HepG2 (cell line): ENCODE results near the gene SNX30. TPM values are rescaled to one million over a fixed set of nuclear protein-coding genes. Genes with fewer than 3 reads are reported as not detected.

Experiments used
- DR1 ChIP-seq: sonication (generic); formaldehyde crosslinking; IDR thresholded peaks from 2 replicates; pipeline ENCODE4 v1.8.0; 2021; ENCODE audit warnings: mild to moderate bottlenecking, missing genetic modification reagents, inconsistent platforms
- FOXO4 ChIP-seq: sonication (generic); formaldehyde crosslinking; conservative IDR thresholded peaks from 2 replicates; pipeline ENCODE4 v1.8.1; 2023; ENCODE audit warnings: missing genetic modification reagents
- GTF3A ChIP-seq: sonication (generic); formaldehyde crosslinking; conservative IDR thresholded peaks from 2 replicates; pipeline ENCODE4 v1.4.0; 2020; ENCODE audit warnings: mild to moderate bottlenecking, missing genetic modification reagents
- HNF1B ChIP-seq: sonication (generic); formaldehyde crosslinking; IDR thresholded peaks from 2 replicates; pipeline ENCODE4 v1.5.1; 2020; ENCODE audit warnings: mild to moderate bottlenecking, moderate library complexity, missing genetic modification reagents
- IRF9 ChIP-seq: sonication (generic); formaldehyde crosslinking; IDR thresholded peaks from 2 replicates; pipeline ENCODE4 v1.8.0; 2022; ENCODE audit warnings: missing genetic modification reagents, mild to moderate bottlenecking, borderline replicate concordance
- JDP2 ChIP-seq: sonication (generic); formaldehyde crosslinking; IDR thresholded peaks from 2 replicates; pipeline ENCODE4 v1.8.1; 2022; ENCODE audit warnings: missing genetic modification reagents, borderline replicate concordance
- KLF9 ChIP-seq: IDR thresholded peaks from 2 replicates; pipeline ENCODE4 v1.6.1; 2016; ENCODE audit warnings: low read depth
- MAF1 ChIP-seq: sonication (generic); formaldehyde crosslinking; IDR thresholded peaks from 2 replicates; pipeline ENCODE4 v1.5.0; 2020; ENCODE audit warnings: missing genetic modification reagents, borderline replicate concordance
- MYC ChIP-seq: sonication (generic); formaldehyde crosslinking; IDR thresholded peaks from 2 replicates; pipeline ENCODE4 v1.9.0; 2021; ENCODE audit warnings: missing genetic modification reagents, borderline replicate concordance
- MYNN ChIP-seq: sonication (generic); formaldehyde crosslinking; IDR thresholded peaks from 2 replicates; pipeline ENCODE4 v1.4.0; 2020; ENCODE audit warnings: mild to moderate bottlenecking, low read depth, missing genetic modification reagents
- NFKBIZ ChIP-seq: IDR thresholded peaks from 2 replicates; pipeline ENCODE4 v1.6.1; 2018; ENCODE audit warnings: missing genetic modification reagents, missing compliant biosample characterization
- NR2F1 ChIP-seq, 2 experiments: fragments of 450-650 bp in 1 of 2; formaldehyde crosslinking in 1 of 2; IDR thresholded peaks; 2 replicates each; pipeline versions ENCODE4 v1.5.0 to v1.6.1; 2016 to 2020; ENCODE audit warnings: mild to moderate bottlenecking in 1 of 2, missing compliant biosample characterization in 1 of 2, missing genetic modification reagents in 1 of 2, moderate library complexity in 1 of 2
- TARDBP ChIP-seq: sonication (generic); formaldehyde crosslinking; IDR thresholded peaks from 2 replicates; pipeline ENCODE4 v1.8.0; 2022; ENCODE audit warnings: mild to moderate bottlenecking, missing genetic modification reagents
- TBP ChIP-seq: sonication (generic); formaldehyde crosslinking; IDR thresholded peaks from 2 replicates; pipeline ENCODE4 v1.5.0; 2020; ENCODE audit warnings: missing genetic modification reagents
- TOPORS ChIP-seq: sonication (generic); formaldehyde crosslinking; IDR thresholded peaks from 2 replicates; pipeline ENCODE4 v1.8.0; 2023; ENCODE audit warnings: mild to moderate bottlenecking, missing genetic modification reagents
- ZBTB3 ChIP-seq: sonication (generic); formaldehyde crosslinking; IDR thresholded peaks from 2 replicates; pipeline ENCODE4 v1.4.0; 2020; ENCODE audit warnings: low read depth, mild to moderate bottlenecking, moderate library complexity, missing genetic modification reagents, borderline replicate concordance
- ZBTB44 ChIP-seq: sonication (generic); formaldehyde crosslinking; IDR thresholded peaks from 2 replicates; pipeline ENCODE4 v1.4.0; 2020; ENCODE audit warnings: missing genetic modification reagents
- ZBTB7A ChIP-seq: sonication (generic); formaldehyde crosslinking; IDR thresholded peaks from 2 replicates; pipeline ENCODE4 v1.8.0; 2022; ENCODE audit warnings: mild to moderate bottlenecking, missing genetic modification reagents
- ZNF34 ChIP-seq: sonication (generic); formaldehyde crosslinking; IDR thresholded peaks from 2 replicates; pipeline ENCODE4 v1.4.0; 2020; ENCODE audit warnings: mild to moderate bottlenecking, missing genetic modification reagents, borderline replicate concordance
- ZNF740 ChIP-seq: sonication (generic); formaldehyde crosslinking; IDR thresholded peaks from 2 replicates; pipeline ENCODE4 v1.4.0; 2020; ENCODE audit warnings: missing genetic modification reagents
- ZNF761 ChIP-seq: sonication (generic); formaldehyde crosslinking; conservative IDR thresholded peaks from 2 replicates; pipeline ENCODE4 v1.4.0; 2020; ENCODE audit warnings: mild to moderate bottlenecking, missing genetic modification reagents
- polyA plus RNA-seq, 8 experiments: library from polyadenylated mRNA; depleted of rRNA in 3 of 8; stranded (reverse) in 7 of 8; unstranded in 1 of 8; fragments of >200 nt; fragmentation: Illumina TruSeq in 4 of 8; extraction: Trizol in 4 of 8; gene quantifications; 2 replicates each; pipeline versions ENCODE4 v1.2.1 to v1.2.3, GENCODE V29; 2011 to 2016; ENCODE audit warnings: low read depth in 4 of 8, missing spikeins in 1 of 8, mixed read lengths in 1 of 8; ENCODE audit not compliant: insufficient read depth in 1 of 8
- total RNA-seq, 5 experiments: library from RNA; depleted of rRNA; stranded (reverse); fragments of >200 nt; fragmentation: Illumina TruSeq; extraction: Trizol; gene quantifications; 2 replicates each; pipeline ENCODE4 v1.2.3, GENCODE V29; 2016; ENCODE audit warnings: low read depth in 1 of 5

SNX30 gene
- total and polyA plus RNA-seq, 2 of the 13 experiments (the other 11 are each of a cell fraction or from before 2014, with no cell fraction given) = 4.4 to 12.4 TPM

GRCh38 chr9:112750016-112750763 lies at the start of gene SNX30 (continued):
- no peak for TF ChIP-seq JDP2 (CRISPR knock-in tag)
- TF ChIP-seq ZBTB44 = peak; percentile 75; the same call in 1 of the 2 replicates
- TF ChIP-seq MYNN (CRISPR knock-in tag) = no peak
- TF ChIP-seq HNF1B (CRISPR knock-in tag) = peak; percentile 59; the same call in 1 of the 2 replicates
- TF ChIP-seq KLF9 (CRISPR knock-in tag) = no peak
- no peak for TF ChIP-seq MAF1 (CRISPR knock-in tag)
- TF ChIP-seq IRF9 (CRISPR knock-in tag) = no peak
- no peak for TF ChIP-seq TBP (CRISPR knock-in tag)
- peak; percentile 76 for TF ChIP-seq TARDBP (CRISPR knock-in tag)
- TF ChIP-seq DR1 (CRISPR knock-in tag) = 0 out of 2 replicates have a peak, but pooled peaks have one; percentile 25
- peak; percentile 78 for TF ChIP-seq ZNF761 (CRISPR knock-in tag)
- TF ChIP-seq FOXO4 = no peak
- 0 out of 2 replicates have a peak, but pooled peaks have one; percentile 25 for TF ChIP-seq ZNF740 (CRISPR knock-in tag)
- peak; percentile 87 for TF ChIP-seq MYC (CRISPR knock-in tag)
- no peak for TF ChIP-seq ZBTB3 (CRISPR knock-in tag)
- no peak for TF ChIP-seq GTF3A (CRISPR knock-in tag)
- TF ChIP-seq ZBTB7A (CRISPR knock-in tag) = no peak; the same call in 1 of the 2 replicates
- TF ChIP-seq NR2F1 (CRISPR knock-in tag; IDR thresholded peaks at IDR 0.05) = no peak
- TF ChIP-seq TOPORS (CRISPR knock-in tag) = no peak
- TF ChIP-seq ZNF34 (CRISPR knock-in tag) = no peak
- no peak for TF ChIP-seq NFKBIZ
